Keratinocyte (primary cell): ENCODE data around the gene PDK1. TPM values are rescaled to one million over a fixed set of nuclear protein-coding genes. Genes with fewer than 3 reads are reported as not detected.

Experiments
- DNase-seq: peaks from one replicate; pipeline ENCODE4 v3.0.0-alpha.2; 2011; ENCODE audit warnings: low read depth, missing footprints, low spot score
- FAIRE-seq: peaks from 2 replicates; lab custom pipeline; 2011; peaks lifted over from hg19 to GRCh38; lab: Jason Lieb, UNC
- H2AFZ ChIP-seq: 2 replicates; pipeline ENCODE4 v1.6.0; 2012; ENCODE audit warnings: low read length, control low read depth, inconsistent platforms; ENCODE audit not compliant: control insufficient read depth
- H3K27ac ChIP-seq: 2 replicates; pipeline ENCODE4 v1.5.1; 2011; ENCODE audit warnings: low read length; ENCODE audit not compliant: control insufficient read depth, insufficient read depth
- H3K27me3 ChIP-seq: 3 replicates; pipeline ENCODE4 v1.6.0; 2011; ENCODE audit warnings: low read length; ENCODE audit not compliant: control insufficient read depth, insufficient read depth; ENCODE audit errors: extremely low read depth
- H3K36me3 ChIP-seq, 2 experiments: 2 replicates in 1 of 2; 3 replicates in 1 of 2; pipeline ENCODE4 v1.5.1; 2011; ENCODE audit warnings: low read length in 2 of 2, mild to moderate bottlenecking in 1 of 2; ENCODE audit not compliant: control insufficient read depth in 2 of 2, insufficient read depth in 2 of 2; ENCODE audit errors: extremely low read depth in 1 of 2
- H3K4me1 ChIP-seq: 3 replicates; pipeline ENCODE4 v1.5.1; 2011; ENCODE audit warnings: low read length; ENCODE audit not compliant: control insufficient read depth, insufficient read depth; ENCODE audit errors: extremely low read depth
- H3K4me2 ChIP-seq: 3 replicates; pipeline ENCODE4 v1.6.0; 2011; ENCODE audit warnings: low read depth, low read length; ENCODE audit not compliant: control insufficient read depth, insufficient read depth; ENCODE audit errors: extremely low read depth
- H3K4me3 ChIP-seq, 3 experiments: fragments of 200-600 bp in 1 of 3; sonication (generic) in 1 of 3; 2 replicates in 2 of 3; 3 replicates in 1 of 3; pipeline ENCODE4 v1.5.1; 2011 to 2016; ENCODE audit warnings: low read length in 3 of 3, mild to moderate bottlenecking in 3 of 3, control low read depth in 2 of 3, inconsistent platforms in 1 of 3, low read depth in 1 of 3, mixed read lengths in 1 of 3, mixed run types in 1 of 3, moderate library complexity in 1 of 3; ENCODE audit not compliant: control insufficient read depth in 2 of 3, insufficient read depth in 2 of 3; ENCODE audit errors: extremely low read depth in 1 of 3
- H3K79me2 ChIP-seq: 2 replicates; pipeline ENCODE4 v1.6.0; 2012; ENCODE audit warnings: low read length; ENCODE audit not compliant: control insufficient read depth, insufficient read depth
- H3K9ac ChIP-seq: 3 replicates; pipeline ENCODE4 v1.6.0; 2011; ENCODE audit warnings: low read length; ENCODE audit not compliant: control insufficient read depth, insufficient read depth; ENCODE audit errors: extremely low read depth
- H3K9me1 ChIP-seq: 3 replicates; pipeline ENCODE4 v1.6.0; 2011; ENCODE audit warnings: low read length; ENCODE audit not compliant: control insufficient read depth, insufficient read depth; ENCODE audit errors: extremely low read depth
- H3K9me3 ChIP-seq: 2 replicates; pipeline ENCODE4 v1.5.1; 2012; ENCODE audit warnings: low read depth, low read length; ENCODE audit not compliant: control insufficient read depth
- H4K20me1 ChIP-seq: 3 replicates; pipeline ENCODE4 v1.6.0; 2011; ENCODE audit warnings: low read length; ENCODE audit not compliant: control insufficient read depth, insufficient read depth; ENCODE audit errors: extremely low read depth
- CTCF ChIP-seq, 3 experiments: IDR thresholded peaks in 1 of 3; conservative IDR thresholded peaks in 1 of 3; optimal IDR thresholded peaks in 1 of 3; 2 replicates in 2 of 3; 3 replicates in 1 of 3; pipeline versions ENCODE3 to v1.5.1; 2011; ENCODE audit warnings: low read length in 3 of 3, mild to moderate bottlenecking in 3 of 3, moderate library complexity in 2 of 3, control low read depth in 1 of 3, inconsistent platforms in 1 of 3; ENCODE audit not compliant: insufficient read depth in 2 of 3; ENCODE audit errors: extremely low read depth in 1 of 3
- EZH2 ChIP-seq: IDR thresholded peaks from one replicate; pipeline ENCODE4 v1.6.1; 2012; ENCODE audit warnings: inconsistent platforms, mild to moderate bottlenecking, low read length, moderate library complexity
- dilution Hi-C: fragments of 300-500 bp; cut with MboI; formaldehyde crosslinking; loops from one replicate; pipeline ENCODE4 v1.7.0; 2020; ENCODE audit warnings: low sequenced_read_pairs; ENCODE audit not compliant: extremely low pct_ligation_motif_present
- polyA plus RNA-seq, 5 experiments: library from polyadenylated mRNA; depleted of rRNA in 3 of 5; stranded (reverse) in 3 of 5; stranded (forward) in 1 of 5; unstranded in 1 of 5; fragments of >200 nt; gene quantifications; 1 replicate in 1 of 5; 2 replicates in 3 of 5; 3 replicates in 1 of 5; pipeline versions ENCODE4 v1.2.1 to v1.2.3, GENCODE V29; 2011 to 2012; ENCODE audit warnings: missing spikeins in 2 of 5, low read depth in 1 of 5, low replicate concordance in 1 of 5

Gene PDK1
- polyA plus RNA-seq, 1 donor (not counting 4 experiments of a cell fraction or from before 2014, with no cell fraction given) = 29.2 TPM

- Histone ChIP-seq H2AFZ (no peak overlapping the region), H3K9ac (no peak overlapping the region), H3K36me3 (no peaks in the 10 kb centered on the region), H3K79me2 (no peaks in the 10 kb centered on the region), H3K27me3 (no peaks in the 10 kb centered on the region), H4K20me1 (no peaks in the 10 kb centered on the region), H3K9me1 (no peaks in the 10 kb centered on the region), H3K4me1 (peaks cover 10% of the 10 kb centered on the region), H3K9me3 (no peaks in the 10 kb centered on the region), H3K4me2 (no peak overlapping the region), H3K4me3 (no peak overlapping the region), H3K27ac (no peak overlapping the region)
- no peak for DNase-seq
- FAIRE-seq = no peak
- TF ChIP-seq CTCF (optimal IDR thresholded peaks at IDR 0.05 in 1 of 3, IDR thresholded peaks at IDR 0.05 in 1 of 3, conservative IDR thresholded peaks at IDR 0.05 in 1 of 3; ENCODE audit: extremely low read depth in 1 of 3, insufficient read depth in 2 of 3, low read length in 3 of 3) = no peak
- TF ChIP-seq EZH2 = no peak
- dilution Hi-C loops = no loop called here
Observed at GRCh38 chr2:172642301-172643020, 86.6 kb downstream of the PDK1 start.

GRCh38 chr2:172643142-172643541 lies 87.3 kb downstream of the PDK1 start:
- dilution Hi-C loops = no loop called here
- H3K9ac ChIP-seq = no peak overlapping the region
- H3K4me1 ChIP-seq = peaks cover 10% of the 10 kb centered on the region
- H3K27me3 ChIP-seq = no peaks in the 10 kb centered on the region
- H3K27ac ChIP-seq = no peak overlapping the region
- DNase-seq (peak; percentile 15), FAIRE-seq (no peak)
- no peaks in the 10 kb centered on the region for H3K79me2 ChIP-seq
- no peak for TF ChIP-seq CTCF (optimal IDR thresholded peaks at IDR 0.05 in 1 of 3, IDR thresholded peaks at IDR 0.05 in 1 of 3, conservative IDR thresholded peaks at IDR 0.05 in 1 of 3; ENCODE audit: extremely low read depth in 1 of 3, insufficient read depth in 2 of 3, low read length in 3 of 3)
- TF ChIP-seq EZH2 = no peak
- H3K9me3 ChIP-seq = no peaks in the 10 kb centered on the region
- H4K20me1 ChIP-seq = no peaks in the 10 kb centered on the region
- H3K36me3 ChIP-seq = no peaks in the 10 kb centered on the region
- H3K4me3 ChIP-seq = no peak overlapping the region
- H3K4me2 ChIP-seq = no peak overlapping the region
- H3K9me1 ChIP-seq = no peaks in the 10 kb centered on the region
- H2AFZ ChIP-seq = no peak overlapping the region
